BJ (cell line): Measurements from ENCODE around the gene JCAD. TPM values are rescaled to one million over a fixed set of nuclear protein-coding genes. Genes with fewer than 3 reads are reported as not detected.

ENCODE experiments used
- CTCF ChIA-PET: fragments of 350-600 bp; formaldehyde crosslinking; extraction: SDS; loops from one replicate; lab custom pipeline; 2021; ENCODE audit warnings: antibody characterized with exemption, inconsistent platforms; lab: Yijun Ruan, JAX
- POLR2A ChIA-PET: fragments of 300-600 bp; sonication (Branson Sonifier 250); formaldehyde crosslinking; extraction: SDS; loops from one replicate; lab custom pipeline; 2021; ENCODE audit warnings: antibody characterized with exemption; lab: Charles Lee
- DNase-seq: peaks from one replicate; pipeline ENCODE4 v3.0.0-alpha.2; 2011; ENCODE audit warnings: low read depth
- H3K27me3 ChIP-seq: 2 replicates; pipeline ENCODE4 v1.6.0; 2011; ENCODE audit warnings: low read length; ENCODE audit not compliant: control insufficient read depth, insufficient read depth
- H3K36me3 ChIP-seq: 2 replicates; pipeline ENCODE4 v1.5.1; 2011; ENCODE audit warnings: low read length; ENCODE audit not compliant: control insufficient read depth, insufficient read depth
- H3K4me3 ChIP-seq: 2 replicates; pipeline ENCODE4 v1.5.1; 2011; ENCODE audit warnings: low read depth, mild to moderate bottlenecking, control low read depth, low read length
- polyA plus RNA-seq: library from polyadenylated mRNA; depleted of rRNA; stranded (reverse); fragments of >200 nt; gene quantifications from 2 replicates; pipeline ENCODE4 v1.2.3, GENCODE V29; 2011
- TF ChIP-seq, protein P1 (sequence below): IDR thresholded peaks from 2 replicates; pipeline ENCODE4 v1.5.1; 2011; ENCODE audit warnings: low read depth, mild to moderate bottlenecking, control low read depth, inconsistent platforms, low read length, moderate library complexity; ENCODE audit not compliant: insufficient read depth

JCAD gene
- polyA plus RNA-seq, 1 experiment = 13.9 TPM

DNA sequence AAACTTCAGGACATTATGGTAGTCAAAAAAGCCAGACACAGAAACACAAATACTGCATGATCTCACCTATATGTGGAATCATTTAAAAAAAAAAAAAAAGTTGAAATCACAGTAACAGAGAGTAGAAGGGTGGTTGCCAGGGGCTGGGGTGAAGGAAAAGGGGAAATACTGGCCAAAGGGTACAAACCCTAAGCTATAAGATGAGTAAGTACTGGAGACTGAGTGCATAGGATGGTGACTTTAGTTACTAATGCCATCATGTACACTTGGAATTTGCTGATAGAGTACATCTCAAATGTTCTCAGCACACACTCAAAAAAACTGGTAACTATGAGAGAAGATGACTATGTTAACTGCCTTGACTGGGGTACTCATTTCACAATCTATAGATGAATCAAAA lies 39.9 kb downstream of the JCAD start:
- no peak for DNase-seq
- Histone ChIP-seq H3K27me3 (no peaks in the 10 kb centered on the region), H3K4me3 (no peak overlapping the region), H3K36me3 (peaks cover 2% of the 10 kb centered on the region)
- TF ChIP-seq, protein P1, sequence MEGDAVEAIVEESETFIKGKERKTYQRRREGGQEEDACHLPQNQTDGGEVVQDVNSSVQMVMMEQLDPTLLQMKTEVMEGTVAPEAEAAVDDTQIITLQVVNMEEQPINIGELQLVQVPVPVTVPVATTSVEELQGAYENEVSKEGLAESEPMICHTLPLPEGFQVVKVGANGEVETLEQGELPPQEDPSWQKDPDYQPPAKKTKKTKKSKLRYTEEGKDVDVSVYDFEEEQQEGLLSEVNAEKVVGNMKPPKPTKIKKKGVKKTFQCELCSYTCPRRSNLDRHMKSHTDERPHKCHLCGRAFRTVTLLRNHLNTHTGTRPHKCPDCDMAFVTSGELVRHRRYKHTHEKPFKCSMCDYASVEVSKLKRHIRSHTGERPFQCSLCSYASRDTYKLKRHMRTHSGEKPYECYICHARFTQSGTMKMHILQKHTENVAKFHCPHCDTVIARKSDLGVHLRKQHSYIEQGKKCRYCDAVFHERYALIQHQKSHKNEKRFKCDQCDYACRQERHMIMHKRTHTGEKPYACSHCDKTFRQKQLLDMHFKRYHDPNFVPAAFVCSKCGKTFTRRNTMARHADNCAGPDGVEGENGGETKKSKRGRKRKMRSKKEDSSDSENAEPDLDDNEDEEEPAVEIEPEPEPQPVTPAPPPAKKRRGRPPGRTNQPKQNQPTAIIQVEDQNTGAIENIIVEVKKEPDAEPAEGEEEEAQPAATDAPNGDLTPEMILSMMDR = no peak
- ChIA-PET POLR2A (no interaction called here), CTCF (no interaction called here)

DNA sequence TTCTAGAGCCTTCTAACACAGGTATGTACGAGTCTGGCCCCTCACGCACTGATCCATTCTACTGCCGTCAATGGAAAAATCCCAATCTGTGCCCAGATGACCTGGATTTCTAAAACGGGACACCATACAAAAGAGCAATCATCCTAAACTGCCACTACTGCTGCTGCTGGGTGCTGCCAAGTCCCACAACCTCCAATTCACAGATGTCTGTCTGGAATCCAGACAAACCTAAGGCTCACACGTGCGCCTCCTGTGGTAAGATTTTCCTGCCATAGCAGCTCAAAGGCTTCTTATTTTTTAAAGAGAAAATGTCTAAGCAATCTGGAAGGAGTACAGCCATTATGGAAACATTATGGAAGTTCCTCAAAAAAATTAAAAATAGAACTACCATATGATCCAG lies 40.9 kb downstream of the JCAD start:
- peaks cover 4% of the 10 kb centered on the region for H3K36me3 ChIP-seq
- DNase-seq = no peak
- no peaks in the 10 kb centered on the region for H3K27me3 ChIP-seq
- ChIA-PET CTCF (no interaction called here), POLR2A (no interaction called here)
- TF ChIP-seq, protein P1 = no peak
- no peak overlapping the region for H3K4me3 ChIP-seq

DNA sequence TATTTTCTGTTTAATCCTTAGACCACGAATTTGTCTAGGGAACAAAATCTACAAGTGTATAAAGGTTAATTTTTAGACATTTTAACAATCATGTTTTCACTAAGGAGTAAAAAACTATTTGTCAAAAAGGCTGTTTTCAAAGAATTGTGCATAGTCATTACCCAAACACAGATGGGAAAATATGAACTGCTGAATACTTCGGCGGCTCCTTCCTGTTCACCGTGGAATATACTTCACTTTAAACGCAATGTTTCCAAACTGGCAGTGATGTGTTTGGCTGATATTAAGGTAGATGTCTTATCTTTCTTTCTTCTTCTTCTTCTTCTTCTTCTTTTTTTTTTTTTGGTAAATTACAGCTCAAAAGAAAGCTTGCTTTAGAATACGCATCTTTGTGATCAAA lies 41.4 kb downstream of the JCAD start:
- ChIA-PET POLR2A (no interaction called here), CTCF (interaction anchor here (0.6 kb wide), 1 partner anchor 179 kb away, joined by 4 read pairs; no protein-coding TSS in a partner anchor)
- Histone ChIP-seq H3K4me3 (no peak overlapping the region), H3K36me3 (peaks cover 4% of the 10 kb centered on the region), H3K27me3 (no peaks in the 10 kb centered on the region)
- TF ChIP-seq, protein P1 = no peak
- DNase-seq = no peak

DNA sequence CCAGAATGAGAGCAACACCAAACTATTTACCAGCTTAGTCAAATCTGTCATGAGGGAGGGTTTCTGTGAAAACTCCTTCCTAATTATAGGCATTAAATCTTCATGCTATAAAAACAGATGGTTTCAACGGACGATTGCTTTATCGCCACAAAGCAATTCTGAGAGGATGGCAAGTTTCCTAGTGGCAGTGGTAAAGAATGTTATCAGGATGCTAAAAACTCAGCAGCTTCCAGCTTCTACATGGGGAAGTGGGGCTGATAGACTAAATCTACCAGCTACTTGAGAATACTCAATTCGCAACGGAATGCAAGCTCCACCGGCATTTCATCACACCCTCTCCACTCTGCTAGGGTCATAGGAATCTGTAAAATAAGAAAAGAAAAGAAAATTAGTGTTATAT lies 41.8 kb downstream of the JCAD start:
- no peak for DNase-seq
- CTCF ChIA-PET = interaction anchor here (0.6 kb wide), 1 partner anchor 180 kb away, joined by 4 read pairs; no protein-coding TSS in a partner anchor

DNA sequence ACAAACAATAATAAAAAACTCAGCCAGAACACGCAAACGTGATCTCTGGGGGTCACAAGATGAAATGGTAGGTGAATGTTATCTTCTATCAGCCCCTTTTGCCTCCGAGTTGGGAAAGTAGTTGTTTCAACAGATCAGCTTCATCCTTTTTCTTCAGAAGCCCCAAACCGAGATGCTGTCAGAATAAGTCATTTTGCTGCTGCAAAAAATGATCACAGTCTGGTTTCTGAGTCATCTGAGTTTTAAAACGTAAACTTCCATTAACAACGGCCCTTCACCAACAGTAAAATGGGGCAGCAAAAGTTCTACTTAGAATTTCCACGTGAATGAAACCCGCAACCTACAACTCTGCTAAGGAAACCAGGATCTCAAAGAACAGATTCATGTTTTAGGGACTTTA lies 44.9 kb downstream of the JCAD start:
- Histone ChIP-seq H3K4me3 (no peak overlapping the region), H3K36me3 (peaks cover 4% of the 10 kb centered on the region; the same call in 1 of the 2 replicates), H3K27me3 (no peaks in the 10 kb centered on the region)
- TF ChIP-seq, protein P1 = no peak
- DNase-seq = no peak
- CTCF ChIA-PET = interaction anchor here (2.1 to 6.3 kb wide), 2 partner anchors 14 to 227 kb away, joined by 8 to 64 read pairs; no protein-coding TSS in a partner anchor
- POLR2A ChIA-PET = no interaction called here

More for the DNA sequence above, 41.8 kb downstream of the JCAD start:
- Histone ChIP-seq H3K36me3 (peaks cover 4% of the 10 kb centered on the region), H3K4me3 (no peak overlapping the region), H3K27me3 (no peaks in the 10 kb centered on the region)
- POLR2A ChIA-PET = no interaction called here
- TF ChIP-seq, protein P1 = no peak
